ENCODE results near the gene CAMK1G.

DNA sequence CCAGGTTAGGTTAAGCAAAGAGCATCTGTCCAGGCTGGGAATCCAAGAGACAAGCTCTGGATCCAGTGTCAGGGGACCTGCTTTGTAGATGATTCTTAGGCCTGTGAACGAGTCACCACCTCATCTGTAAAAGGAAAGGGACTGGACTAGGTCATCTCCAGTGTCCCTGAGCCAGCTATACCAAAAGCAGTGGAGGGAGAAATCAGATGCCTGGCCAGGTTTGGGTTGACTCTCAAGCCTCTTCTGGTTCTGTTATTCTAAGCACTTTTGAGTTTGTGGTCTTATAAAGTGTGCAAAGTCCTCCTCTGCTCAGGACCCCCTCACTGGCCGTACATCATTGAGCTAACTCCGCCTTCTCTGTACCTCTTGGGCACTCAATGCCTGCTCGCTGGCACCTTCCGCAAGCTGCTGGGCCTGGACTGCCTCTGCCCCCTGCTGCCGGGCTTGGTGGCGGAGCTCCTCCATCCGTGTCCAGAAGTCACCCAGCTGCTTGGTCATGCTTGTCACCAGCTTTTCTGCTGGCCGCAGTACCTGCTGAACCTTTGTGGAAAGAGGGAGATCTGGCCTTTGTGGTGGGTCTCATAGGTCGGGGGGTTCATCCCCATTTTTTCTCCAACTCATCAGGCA, 33.6 kb downstream of the CAMK1G start:
- TF ChIP-seq POLR2A (IDR thresholded peaks at IDR 0.05; ENCODE audit: low read depth, low read length) (no peak), TAF1 (IDR thresholded peaks at IDR 0.05; ENCODE audit: borderline replicate concordance, low read depth, low read length) (no peak), POLR2AphosphoS5 (IDR thresholded peaks at IDR 0.05; ENCODE audit: low read depth, low read length) (no peak)
